NCI-H1105 treated with DMSO at 0.1 percent for 48 hours (cell line): ENCODE data around the gene OR5K2.

Source experiments
- DNase-seq: peaks from one replicate; lab custom pipeline; 2025; lab: John Stamatoyannopoulos, UW

OR5K2 gene

DNA sequence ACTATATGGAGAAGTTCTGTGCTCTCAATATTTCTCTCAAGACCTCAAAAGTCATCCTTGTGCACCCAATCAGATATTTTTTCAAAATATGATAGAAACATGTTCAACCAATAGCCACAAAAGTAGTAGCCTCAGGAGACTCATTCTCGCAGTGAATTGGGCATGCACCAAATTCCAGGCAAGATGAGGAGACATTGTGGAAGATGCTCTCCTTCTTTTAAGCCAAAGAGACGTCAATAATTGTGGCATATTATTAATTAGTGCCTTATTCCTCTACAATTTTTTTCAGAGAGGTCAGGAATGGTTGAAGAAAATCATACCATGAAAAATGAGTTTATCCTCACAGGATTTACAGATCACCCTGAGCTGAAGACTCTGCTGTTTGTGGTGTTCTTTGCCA lies at the start of gene OR5K2:
Gene OR5K2 (plus strand): TSS at position 301 of the 400 bp plus-strand sequence. CDS start 0 bp downstream, at position 301.
- DNase-seq, result no peak

DNA sequence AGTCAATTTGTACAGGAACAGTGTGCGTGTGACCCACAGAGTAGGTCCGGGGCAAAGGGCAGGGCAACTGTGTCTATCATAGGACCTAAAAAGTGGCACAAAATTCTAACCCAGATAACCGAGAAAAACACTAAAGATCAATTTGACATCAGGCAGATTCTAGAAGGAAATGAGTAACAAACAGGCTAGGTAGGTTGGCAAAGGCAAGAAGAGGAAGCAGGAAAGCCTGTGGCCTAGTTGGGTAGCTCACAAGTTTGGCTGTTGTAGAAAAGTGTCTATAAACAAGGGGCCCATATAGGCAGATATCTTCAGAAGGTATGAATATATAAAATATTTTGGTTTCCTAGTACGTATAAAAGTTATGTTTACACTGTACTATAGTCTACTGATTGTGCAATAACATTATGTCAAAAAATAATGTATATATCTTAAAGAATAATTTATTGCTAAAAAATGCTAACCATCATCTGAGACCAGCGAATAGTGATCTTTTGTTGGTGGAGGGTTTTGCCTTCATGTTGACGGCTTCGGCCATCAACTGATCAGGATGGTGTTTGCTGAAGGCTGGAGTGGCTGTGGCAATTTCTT lies 47.8 kb upstream of the OR5K2 start:
- DNase-seq, result no peak

DNA sequence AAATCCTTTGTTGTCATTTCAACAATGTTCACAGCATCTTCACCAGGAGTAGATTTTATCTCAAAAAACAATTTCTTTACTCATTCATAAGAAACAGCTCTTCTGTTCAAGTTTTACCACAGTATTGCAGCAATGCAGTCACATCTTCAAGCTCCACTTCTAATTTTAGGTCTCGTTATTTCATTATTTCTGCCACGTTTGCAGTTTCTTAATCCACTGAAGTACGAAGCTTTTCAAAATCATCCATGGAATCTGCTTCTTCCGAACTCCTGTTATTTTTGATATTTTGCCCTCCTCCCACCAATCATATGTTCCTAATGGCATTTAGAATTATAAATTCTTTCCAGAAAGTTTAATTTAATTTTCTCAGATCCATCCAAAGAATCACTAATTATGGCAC lies 47.1 kb upstream of the OR5K2 start:
- no peak for DNase-seq

DNA sequence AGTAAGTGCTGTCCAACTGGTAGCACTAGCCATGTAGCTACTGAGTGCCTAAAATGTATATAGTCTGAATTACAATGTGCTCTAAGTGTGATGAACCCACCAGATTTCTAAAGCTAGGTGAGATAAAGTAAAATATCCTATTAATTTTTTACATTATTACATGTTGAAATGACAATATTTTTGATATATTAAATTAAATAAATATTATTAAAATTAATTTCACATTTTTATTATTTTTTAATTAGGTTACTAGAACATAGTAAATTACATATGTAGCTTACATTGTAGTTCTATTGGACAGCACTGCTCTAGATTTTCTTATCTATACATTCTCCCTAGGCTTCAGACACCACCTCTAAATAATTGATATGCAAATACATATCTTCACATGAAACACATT lies 43.7 kb upstream of the OR5K2 start:
- DNase-seq, result no peak

DNA sequence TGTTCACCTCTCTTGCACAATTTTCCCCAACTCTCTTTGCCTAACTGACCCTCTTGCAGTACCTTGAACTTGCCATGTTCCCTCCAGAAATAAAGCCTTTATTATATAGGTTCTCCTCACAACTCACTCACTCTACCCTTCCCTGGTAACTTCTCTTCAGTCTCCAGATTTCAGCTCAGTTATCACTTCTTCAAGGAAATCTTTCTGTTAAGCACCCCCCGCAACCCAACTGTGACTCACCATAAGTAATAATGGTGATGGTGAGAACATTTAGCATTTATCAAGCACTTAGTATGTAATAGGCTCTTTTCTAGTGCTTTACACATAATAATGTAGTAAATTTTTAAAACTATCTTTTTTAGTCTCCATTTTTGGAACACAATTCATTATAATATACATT lies 42.6 kb upstream of the OR5K2 start:
- no peak for DNase-seq

DNA sequence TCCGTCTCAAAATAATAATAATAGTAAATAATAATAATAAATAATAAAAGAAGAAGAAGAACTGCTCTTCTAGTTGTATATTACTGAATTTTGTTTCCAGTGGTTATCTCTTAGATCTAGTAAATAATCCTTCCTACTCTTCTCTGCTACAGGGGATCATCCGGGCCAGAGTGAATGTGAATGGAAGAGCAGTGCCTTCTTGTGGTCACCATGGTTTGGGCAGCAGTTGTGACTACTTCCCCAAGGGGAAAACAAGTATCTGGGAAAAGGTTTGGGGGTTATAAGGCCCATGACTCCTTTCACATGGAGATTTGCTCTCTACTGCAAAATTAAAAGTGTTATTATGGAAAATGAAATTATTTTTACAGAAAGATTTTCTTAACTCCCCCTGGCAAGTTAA lies 39.9 kb upstream of the OR5K2 start:
- no peak for DNase-seq

DNA sequence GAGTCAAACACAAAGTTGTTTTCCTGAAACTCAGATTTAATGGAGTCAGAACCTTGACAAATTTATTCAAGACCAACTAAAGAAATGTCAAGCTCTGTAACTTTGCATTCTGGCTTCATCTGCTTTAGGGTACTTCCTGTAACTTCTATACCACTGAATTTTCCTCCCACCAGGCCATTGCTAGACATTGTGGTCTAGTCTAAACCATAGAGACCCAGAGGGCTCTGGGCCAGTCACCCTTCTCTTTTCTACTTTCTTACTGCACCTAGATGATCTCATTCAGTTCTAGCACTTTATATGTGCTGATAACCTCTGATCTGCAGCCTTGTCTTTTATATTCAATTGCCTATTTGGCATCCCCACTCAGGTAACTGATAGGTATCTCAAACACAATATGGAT lies 37.3 kb upstream of the OR5K2 start:
- DNase-seq, result no peak

DNA sequence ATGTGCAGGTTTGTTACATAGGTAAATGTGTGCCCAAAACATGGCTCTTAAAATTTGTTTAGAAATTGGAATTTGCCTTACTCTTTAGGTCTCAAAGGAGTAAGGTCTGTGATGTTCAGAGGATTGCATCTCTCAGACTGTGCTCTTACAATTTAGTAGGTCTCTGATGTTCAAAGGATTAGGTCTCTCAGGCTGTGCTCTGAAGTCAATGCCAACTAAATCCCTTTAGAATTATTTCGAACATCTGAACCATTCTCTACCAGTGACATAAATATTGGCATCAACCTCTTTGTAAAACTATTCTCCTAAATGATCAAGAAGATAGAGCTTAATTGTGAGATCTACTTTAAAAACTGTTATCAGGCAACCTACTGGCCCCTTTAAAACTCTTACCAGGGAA lies 34.6 kb upstream of the OR5K2 start, which contains the start of gene OR5K1:
Gene OR5K1 (plus strand): TSS at position 301 of the 400 bp plus-strand sequence. CDS start 6,376 bp downstream, outside the sequence.
- DNase-seq, result no peak

DNA sequence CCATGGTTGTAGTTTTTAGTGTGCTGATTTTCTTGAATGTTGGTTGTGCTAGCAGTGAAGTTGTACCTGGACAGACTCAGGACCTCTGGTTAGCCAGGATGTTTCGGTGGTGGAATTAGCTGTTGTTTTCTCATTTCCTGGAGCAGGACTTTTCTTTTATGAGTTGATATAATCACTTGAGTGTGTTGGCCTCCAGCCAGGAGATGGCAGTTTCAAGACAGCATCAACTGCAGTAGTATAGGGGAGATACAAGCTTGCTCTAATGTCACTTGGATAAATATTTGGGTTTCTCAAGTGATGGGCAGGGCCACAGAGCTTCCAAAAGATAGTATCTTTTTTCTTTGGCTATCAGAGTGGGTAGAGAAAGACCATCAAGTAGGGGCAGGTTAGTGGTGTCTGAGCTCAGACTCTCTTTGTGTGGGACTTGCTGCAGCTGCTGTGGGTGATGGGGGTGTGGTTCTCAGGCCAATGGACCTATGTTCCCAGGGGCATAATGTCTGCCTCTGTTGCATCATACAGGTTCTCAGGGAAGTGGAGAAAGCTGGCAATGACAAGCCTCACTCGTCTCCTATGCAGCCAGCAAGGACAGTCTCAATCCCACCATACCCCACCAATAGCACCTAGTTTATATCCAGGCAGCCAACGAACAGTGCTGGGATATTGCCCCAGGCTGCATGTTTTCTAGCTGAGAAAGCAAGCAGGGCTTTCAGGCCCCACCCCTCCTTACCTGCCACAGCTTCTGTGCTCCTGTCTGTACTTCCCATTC lies 14.6 kb upstream of the OR5K2 start:
- no peak for DNase-seq

DNA sequence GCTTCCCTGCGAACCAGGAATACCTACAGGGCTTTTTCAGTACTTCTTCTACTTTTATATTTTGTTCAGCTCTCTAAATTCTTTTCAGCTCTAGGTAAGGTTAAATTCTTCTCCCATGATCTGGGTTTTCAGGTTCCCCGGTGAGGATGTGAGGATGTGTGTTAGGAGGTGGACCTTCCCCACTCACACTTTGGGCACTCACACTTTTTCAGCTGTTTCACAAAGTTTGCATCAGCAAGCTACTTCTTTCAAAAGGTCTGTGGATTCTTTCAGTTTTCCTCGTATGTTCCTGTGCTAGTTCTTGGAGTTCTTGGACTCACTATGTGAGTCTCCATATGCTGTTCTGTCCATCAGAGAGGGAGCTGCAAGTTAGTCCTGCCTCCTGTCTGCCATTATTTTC lies 13.9 kb upstream of the OR5K2 start:
- DNase-seq, result no peak

DNA sequence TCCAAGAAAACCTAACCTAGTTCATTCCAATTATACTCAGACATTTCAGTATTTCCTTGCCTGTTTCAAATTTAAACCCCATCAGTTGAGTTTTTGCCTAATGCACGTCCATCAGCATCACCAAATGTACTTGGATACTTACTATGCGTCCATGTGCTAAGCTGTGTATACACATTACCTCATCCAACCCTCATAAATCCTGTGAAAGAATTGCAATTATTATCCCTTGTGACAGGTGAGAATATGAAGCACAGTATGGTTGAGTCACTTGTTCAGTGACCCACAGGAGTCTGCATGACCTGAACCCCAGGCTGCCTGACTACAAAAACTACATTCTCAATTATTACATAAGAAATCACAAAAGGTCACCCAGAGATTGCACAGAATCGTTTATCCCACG lies 2.5 kb downstream of the OR5K2 start:
- DNase-seq, result no peak

DNA sequence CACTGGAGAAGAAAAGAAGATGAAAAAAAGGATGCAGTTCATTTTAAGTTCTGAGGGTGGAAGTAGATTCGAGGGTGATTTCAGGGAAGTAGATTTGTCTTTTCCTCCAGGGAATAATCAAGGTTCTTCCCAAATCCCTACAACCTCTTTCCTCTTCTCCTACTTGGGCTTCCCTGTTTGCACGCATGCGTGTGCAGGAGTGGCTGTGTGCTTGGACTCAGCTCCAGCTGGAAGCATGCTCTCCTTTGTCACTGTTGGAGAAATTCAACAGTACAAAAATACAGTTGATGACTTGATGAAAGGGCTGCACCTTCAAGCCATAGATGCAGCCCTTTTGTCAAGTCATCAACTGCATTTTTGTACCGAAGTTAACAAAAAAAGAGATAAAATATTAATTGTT lies 3.8 kb downstream of the OR5K2 start:
- no peak for DNase-seq

DNA sequence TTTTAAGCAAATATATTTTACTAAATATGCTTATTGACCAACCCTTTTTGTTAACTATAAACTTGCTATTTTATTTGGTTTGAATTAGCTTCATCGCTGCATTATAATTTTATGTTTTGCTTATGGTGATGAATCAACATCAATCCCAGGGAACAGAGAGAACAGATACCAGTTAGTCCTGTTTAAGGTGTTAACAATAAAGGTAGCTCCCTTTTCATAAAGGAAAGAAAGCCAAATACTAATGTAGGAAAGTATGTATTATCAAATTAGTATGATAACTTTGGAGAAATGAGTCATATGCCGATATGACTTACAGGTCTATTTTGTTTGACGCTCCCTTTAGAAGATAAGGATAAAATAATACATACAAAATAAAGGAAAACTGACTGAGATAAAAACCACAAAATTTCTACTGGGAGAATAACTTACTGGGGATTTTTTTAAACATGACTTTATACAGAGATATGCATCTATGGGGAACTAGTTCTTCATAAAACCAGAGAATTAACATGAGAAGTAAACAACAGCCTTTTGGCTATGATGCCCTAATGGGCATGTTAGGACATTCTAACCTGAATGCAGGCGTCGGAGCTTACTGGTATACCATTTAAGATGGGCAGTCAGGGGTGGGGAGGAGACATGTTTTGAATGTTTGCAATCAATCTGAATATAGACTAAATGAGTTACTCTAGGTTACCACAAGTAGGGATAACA lies 4.5 kb downstream of the OR5K2 start:
- DNase-seq, result no peak

DNA sequence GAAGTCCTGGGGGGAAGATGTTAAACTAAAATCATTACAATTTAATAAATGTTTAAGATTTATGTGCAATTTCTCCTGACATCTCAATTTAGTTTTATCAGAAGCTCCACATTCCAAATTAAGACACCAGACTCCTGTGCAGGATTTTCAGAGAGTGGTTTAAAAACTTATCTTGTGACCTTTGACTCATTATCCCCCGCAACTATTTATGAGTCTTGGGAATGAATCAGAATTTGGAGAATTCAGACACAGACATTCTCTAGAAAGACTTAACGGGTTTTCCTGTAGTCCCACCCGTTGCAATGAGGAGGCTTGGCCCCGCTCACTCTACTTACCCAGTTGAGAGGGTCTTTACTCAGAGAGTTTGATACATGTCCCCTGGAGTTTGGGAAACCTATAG lies 7.1 kb downstream of the OR5K2 start:
- no peak for DNase-seq

DNA sequence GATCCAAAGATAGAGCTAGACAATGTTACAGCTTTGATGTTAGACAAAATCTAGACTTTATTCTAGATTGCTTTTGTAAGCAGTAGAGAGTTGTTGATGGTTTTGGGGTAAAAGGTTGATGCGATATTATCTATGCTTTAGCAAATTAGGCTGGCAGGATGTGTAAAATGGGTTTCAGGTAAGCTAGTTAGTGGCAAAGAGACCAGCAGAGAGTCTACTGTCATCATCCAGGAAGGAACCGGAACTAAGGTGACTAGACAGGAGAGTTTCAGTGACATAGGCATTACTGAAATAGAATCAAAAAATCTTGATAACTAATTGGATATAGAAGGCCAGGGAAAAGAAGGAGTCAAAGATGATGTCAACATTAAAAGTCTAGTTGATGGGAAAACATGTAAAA lies 11.1 kb downstream of the OR5K2 start:
- DNase-seq, result no peak

DNA sequence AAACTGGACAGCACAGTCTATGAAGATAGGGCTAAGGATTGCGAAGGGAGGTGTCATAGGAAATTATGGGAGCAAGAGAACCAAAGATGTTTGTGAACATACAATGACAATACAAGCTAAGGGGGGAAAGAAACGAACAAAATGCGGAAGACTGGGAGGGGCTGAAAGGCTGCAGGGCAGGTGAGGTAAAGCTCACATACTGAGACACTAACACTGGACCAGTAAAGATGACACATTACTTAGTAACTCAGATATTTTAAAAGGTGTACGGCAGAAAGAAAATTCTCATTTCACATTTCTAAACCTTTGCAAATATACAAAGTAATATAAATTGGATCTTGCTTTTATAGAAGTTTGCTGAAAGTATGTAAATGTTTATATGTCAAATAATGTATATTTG lies 15.1 kb downstream of the OR5K2 start:
- no peak for DNase-seq

DNA sequence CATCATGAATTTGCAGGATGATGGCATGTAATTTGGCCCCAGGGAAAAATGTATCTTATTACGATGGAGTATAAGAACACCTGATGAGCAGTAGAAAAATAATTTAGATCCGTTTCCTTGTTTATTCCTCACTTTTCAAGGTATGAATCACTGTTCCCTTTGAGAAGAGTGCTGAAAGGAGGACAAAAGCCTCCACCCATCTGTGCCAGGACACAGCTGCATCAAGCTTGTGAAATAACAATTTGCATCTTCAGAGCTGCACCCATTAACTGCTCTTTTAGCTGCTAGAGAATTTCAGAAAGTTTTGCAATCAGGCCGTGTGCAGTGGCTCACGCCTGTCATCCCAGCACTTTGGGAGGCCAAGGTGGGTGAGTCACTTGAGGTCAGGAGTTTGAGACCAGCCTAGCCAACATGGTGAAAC lies 15.6 kb downstream of the OR5K2 start:
- no peak for DNase-seq

DNA sequence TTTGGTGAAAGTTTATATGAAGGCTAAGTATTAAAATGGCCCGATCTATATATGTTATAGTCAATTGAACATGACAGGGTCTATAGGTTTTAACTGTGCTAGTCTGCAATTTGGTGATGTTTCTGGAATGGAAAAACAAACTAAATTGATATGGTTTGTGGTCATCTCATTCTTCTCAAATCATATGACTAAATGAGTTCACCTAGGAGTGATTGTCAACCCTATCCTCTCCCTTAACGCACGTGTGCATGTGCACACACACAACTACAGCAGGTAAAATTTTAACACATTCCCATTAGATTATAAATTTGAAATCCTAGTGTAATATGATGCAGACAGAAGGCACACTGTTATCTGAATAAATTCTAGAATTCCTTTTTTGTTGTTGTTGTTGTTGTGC lies 16.3 kb downstream of the OR5K2 start:
- DNase-seq, result no peak

DNA sequence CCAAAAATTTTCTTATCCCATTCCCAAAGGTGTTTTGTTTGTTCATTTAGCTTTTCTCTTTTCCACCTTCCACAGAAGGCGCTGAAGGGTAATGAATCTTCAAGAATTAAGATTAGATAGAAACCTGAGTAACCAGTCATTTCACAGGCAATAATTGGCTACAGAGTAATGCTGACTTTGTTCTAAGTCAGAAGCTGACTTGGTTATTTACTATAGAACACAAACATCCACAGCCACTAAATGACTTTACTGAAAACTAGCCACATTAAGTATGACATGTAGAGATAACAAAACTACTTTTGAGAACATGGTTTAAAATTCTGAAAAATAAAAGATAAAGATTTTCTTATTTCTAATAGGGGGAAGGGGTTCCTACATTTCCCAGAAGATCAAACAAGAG lies 17.5 kb downstream of the OR5K2 start:
- no peak for DNase-seq

DNA sequence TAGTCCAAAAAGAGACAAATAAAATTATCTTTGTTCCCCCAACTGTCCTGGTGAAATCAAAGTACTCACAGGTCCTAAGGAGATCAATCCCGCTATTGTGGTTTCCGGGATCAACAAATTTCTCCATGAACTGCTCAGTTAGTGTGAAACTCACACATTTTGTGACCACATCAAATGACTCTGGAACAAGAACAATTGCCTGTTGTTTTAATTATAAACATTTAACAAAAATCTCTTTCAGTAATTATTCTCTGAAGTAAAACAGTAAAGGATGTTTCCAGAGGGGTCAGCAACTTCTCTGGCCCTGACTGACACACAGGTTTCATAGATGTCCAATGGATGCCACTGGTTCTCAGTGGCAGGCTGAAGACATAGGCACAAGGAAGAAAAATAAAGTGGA lies 21.3 kb downstream of the OR5K2 start:
- no peak for DNase-seq

DNA sequence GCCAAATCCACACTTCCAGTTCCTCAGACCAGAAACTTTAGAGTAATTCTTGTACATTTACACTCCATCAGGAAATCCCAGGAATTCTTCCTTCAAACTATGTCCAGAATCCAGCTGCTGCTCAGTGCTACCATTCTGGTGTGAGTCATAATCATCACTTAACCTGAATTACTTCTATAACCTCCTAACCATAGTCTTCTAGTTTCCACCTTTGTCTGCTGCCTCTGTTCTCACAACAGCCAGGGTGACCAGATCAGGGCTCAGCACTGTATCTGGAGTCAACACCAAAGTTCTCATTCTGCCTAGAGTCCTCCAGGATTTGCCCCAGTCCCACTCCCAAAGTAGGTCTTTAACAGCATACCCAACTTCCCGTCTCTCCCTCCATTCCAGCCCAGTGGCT lies 21.9 kb downstream of the OR5K2 start:
- no peak for DNase-seq

DNA sequence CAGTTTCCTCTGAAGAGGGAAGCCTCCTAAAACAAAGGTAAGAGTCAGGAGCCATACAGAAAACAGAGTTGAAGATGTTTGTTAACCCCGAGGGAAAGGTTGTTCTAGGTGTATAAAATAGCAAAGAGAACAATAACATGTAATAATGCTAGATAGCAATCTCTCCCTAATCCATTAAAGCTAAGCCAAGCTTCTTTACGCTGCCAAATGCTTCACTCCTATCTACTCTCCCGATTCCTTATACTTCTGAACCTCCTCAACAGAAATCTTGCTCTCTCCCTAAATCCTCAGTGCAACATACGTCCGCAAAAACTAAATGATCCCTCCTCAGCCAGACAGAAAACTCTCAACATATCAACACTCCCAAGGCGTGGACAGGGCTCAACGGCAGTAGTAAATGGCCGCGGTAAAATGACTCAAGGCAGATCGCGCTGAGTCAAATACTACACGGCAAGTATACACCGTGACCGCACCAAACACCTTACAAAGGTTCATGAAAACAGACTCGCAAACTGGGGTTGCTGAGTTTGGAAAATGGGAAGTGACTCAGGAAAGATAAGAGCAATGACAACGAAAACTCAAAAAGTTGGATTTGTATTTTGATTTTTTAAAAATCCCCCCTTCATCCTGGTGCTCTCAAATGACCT lies 24.5 kb downstream of the OR5K2 start:
- peak; percentile 41 for DNase-seq
